Measurements from ENCODE around the gene FBLN2. TPM values are rescaled to one million over a fixed set of nuclear protein-coding genes. Genes with fewer than 3 reads are reported as not detected.

Gene FBLN2
- total RNA-seq, 2 donors from 2014 or later = 12.8 to 318 TPM

DNA sequence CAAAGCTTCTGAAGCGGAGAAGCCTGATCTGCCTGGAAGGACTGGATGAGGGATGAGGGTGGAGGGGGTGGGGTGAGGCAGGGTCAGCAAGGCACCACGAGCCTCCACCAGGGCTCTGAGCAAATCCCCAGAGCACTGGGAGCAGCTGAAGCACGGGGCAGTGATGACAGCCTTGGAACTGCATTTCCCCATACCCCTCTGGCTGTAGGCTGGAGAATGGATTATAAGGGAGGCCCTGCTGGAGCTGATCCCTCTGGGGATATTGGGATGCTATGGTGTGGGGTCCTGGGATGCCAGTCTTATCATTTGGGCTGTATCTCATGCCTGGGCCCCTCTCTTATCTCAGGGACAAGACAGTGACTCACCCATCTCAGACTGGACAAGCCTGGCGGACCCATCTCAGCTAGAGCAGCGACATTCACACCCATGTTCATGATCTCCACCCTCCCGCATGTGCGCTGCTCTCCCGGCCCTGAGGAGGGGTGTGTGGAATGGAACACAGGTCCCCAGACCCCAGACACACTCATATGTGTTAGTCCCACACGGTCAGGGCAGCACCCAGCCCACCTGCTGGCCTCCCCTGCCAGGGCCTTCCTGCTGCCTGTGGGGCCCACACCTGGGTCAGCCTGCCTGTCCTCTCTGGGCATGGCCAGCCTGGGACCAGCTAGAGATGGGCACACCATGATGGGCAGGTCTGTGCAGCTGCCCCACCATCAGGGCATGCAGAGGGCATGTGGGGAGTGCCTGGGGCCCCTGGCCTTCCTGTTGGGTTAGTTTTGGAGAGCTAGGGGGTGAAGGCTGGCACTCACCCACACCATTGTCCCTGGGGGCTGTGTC, 97.1 kb downstream of the FBLN2 start:
- intact Hi-C loops (cut with DNase I) = no loop called here
- TF ChIP-seq, protein P1, sequence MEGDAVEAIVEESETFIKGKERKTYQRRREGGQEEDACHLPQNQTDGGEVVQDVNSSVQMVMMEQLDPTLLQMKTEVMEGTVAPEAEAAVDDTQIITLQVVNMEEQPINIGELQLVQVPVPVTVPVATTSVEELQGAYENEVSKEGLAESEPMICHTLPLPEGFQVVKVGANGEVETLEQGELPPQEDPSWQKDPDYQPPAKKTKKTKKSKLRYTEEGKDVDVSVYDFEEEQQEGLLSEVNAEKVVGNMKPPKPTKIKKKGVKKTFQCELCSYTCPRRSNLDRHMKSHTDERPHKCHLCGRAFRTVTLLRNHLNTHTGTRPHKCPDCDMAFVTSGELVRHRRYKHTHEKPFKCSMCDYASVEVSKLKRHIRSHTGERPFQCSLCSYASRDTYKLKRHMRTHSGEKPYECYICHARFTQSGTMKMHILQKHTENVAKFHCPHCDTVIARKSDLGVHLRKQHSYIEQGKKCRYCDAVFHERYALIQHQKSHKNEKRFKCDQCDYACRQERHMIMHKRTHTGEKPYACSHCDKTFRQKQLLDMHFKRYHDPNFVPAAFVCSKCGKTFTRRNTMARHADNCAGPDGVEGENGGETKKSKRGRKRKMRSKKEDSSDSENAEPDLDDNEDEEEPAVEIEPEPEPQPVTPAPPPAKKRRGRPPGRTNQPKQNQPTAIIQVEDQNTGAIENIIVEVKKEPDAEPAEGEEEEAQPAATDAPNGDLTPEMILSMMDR (IDR thresholded peaks at IDR 0.05) = no peak
- TF ChIP-seq POLR2A (IDR thresholded peaks at IDR 0.05) (no peak), POLR2AphosphoS5 (IDR thresholded peaks at IDR 0.05) (no peak)

DNA sequence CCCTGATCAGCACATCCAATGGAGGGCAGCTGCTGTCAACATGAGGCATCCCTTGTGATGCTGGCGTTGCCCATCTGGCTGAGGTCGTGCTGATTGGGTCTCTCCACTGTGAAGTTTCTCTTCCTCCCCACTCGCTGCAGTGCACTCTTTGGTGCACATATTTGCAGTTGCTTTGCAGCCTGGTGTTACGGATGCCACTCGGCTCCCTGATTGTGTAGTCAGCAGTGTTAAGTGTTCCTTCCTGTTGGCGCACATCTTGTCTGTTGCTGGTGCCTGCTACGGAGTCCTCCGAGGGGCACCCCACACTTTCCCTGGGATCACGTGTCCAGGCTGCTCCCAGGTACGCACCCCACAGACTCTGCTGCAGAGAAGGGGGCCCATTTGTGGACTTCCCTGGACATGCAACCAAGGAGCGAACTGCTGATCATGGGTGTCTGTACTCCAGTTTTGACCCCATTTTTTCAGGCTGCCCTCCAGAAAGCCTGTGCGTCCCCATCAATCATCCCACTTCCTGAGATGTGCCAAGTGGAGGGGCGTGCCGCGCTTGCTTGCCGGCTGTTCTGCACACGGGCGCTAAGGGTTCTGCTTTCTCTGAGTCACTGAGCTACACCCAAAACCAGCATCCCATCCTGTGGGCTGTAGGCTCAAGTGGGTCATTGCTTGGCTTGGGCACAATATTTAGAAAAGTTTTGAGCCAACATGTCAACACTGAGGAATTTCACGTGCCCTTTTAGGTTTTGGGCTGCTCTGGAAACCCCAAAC, 98.6 kb downstream of the FBLN2 start:
- Histone ChIP-seq H3K4me3 (no peak overlapping the region), H3K36me3 (no peaks in the 10 kb centered on the region), H3K4me1 (replicated peaks) (no peaks in the 10 kb centered on the region), H3K27me3 (replicated peaks; ENCODE audit: insufficient read depth) (no peaks in the 10 kb centered on the region), H3K9me3 (no peaks in the 10 kb centered on the region), H3K27ac (no peak overlapping the region)
- no peak for TF ChIP-seq POLR2A (IDR thresholded peaks at IDR 0.05)
- TF ChIP-seq, protein P1 (IDR thresholded peaks at IDR 0.05) = no peak
- TF ChIP-seq POLR2AphosphoS5 (IDR thresholded peaks at IDR 0.05) = no peak
- 37% methylated on average over 19 of the region's 19 CpGs for WGBS
- no peak for DNase-seq (ENCODE audit: low spot score)
- intact Hi-C loops (cut with DNase I) = no loop called here

More for the DNA sequence above, 97.1 kb downstream of the FBLN2 start:
- no peaks in the 10 kb centered on the region for H3K4me1 ChIP-seq (replicated peaks)
- WGBS = 85% methylated on average over 9 of the region's 9 CpGs
- no peak overlapping the region for H3K27ac ChIP-seq
- H3K4me3 ChIP-seq = no peak overlapping the region
- no peaks in the 10 kb centered on the region for H3K27me3 ChIP-seq (replicated peaks; ENCODE audit: insufficient read depth)
- no peaks in the 10 kb centered on the region for H3K36me3 ChIP-seq
- H3K9me3 ChIP-seq = no peaks in the 10 kb centered on the region
- no peak for DNase-seq (ENCODE audit: low spot score)

DNA sequence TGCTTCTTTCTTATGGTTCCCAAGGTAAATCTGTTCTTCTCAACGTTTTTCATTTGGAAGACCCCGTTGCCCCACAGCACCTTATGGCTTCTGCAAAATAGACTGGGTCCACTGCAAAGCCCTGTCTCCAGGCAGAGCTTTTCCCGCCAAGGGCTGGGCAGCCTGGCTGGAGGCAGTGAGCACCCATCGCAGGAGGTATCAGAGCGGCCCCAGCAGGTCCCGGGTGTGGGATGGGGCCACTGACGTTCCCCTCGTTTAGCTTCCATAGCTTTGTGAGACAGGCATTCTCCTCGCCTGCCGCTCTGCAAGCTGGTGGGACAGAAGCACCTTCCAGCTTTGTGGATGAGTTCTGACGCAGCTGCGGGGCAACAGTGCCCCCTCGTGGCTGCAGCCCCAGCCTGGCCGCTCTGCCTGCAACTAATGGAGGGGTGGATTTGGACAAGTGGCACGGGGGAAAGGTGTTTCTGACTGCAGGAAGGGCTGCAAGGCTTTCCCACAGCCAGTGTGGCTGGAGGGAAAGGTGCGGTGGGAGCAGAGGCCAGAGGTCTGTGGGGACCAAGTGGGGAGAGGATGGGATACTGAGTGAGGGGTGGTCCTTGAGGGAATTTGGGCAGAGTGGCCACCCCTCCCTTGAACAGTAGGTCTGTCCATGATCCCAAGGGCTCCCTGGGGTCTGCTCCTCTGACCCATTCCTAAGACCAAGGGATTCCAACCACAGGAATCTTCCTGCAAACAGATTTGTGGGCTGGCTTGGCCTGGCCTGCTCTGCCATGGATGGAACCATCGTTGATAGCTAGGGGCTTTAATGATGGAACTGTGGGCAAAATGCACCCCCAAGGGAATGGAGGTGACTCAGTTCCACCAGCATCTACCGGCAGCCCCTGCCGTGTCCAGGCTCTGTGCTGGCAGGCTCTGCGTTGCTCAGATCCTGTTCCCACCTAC, 99.4 kb downstream of the FBLN2 start:
- peak; percentile 79 for DNase-seq (ENCODE audit: low spot score)
- Histone ChIP-seq H3K9me3 (no peaks in the 10 kb centered on the region), H3K4me1 (replicated peaks) (no peaks in the 10 kb centered on the region), H3K27me3 (replicated peaks; ENCODE audit: insufficient read depth) (no peaks in the 10 kb centered on the region), H3K27ac (no peak overlapping the region), H3K36me3 (no peaks in the 10 kb centered on the region), H3K4me3 (no peak overlapping the region)
- 13% methylated on average over 17 of the region's 20 CpGs for WGBS
- intact Hi-C loops (cut with DNase I) = loop anchor here (1.0 kb wide), 1 partner anchor 152 kb away; no protein-coding TSS in a partner anchor
- peak; percentile 39 for TF ChIP-seq POLR2AphosphoS5 (IDR thresholded peaks at IDR 0.05)
- TF ChIP-seq, protein P1 (IDR thresholded peaks at IDR 0.05) = peak; percentile 96 to 98 (median 98)
- TF ChIP-seq POLR2A (IDR thresholded peaks at IDR 0.05) = no peak

DNA sequence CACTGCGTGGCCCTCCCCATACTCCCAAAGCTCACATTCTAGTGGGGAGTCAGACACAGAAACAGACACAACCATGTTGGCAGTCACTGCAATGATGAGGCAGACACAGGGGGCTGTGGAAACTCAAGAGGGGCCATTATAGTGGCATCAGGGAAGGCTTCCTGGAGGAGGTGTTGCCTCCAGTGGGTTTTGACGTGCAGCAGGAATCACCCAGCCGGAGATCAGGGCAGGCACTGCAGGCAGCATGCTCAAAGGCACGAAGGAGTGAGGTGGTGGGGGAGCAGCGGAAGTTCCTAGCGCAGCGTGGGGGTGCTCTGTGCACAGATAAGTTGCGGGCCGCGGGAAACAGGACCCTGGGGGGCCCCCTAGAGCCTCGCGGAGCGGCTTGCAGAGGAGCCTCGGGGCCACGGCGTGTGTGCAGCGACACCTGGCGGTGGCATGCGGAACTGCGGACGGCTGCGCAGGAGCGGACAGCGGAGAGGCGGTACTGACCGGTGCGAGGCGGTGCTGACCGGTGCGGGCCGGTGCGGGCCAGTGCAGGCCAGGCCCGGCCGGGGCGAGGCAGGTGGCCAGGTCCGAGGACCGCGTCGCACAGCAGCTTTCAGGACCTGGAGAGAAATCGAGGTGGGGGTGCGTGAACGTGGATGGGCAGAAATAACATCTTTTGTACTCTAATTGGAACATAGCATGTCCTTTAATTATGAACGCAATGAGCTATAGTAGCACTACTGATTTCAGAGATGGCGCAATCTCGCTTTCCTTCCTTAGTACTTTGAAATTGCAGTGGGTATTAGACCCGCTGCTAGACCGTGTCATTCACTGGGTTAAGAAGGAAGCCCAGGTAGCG, 101.5 kb downstream of the FBLN2 start:
- TF ChIP-seq POLR2AphosphoS5 (IDR thresholded peaks at IDR 0.05) (peak; percentile 40), POLR2A (IDR thresholded peaks at IDR 0.05) (no peak)
- TF ChIP-seq, protein P1 (IDR thresholded peaks at IDR 0.05) = peak; percentile 96 to 100 (median 100)

More for the DNA sequence above, 101.5 kb downstream of the FBLN2 start:
- no peaks in the 10 kb centered on the region for H3K9me3 ChIP-seq
- intact Hi-C loops (cut with DNase I) = loop anchor here (5.0 to 10.0 kb wide), 2 partner anchors 244 to 558 kb away; no protein-coding TSS in a partner anchor
- H3K27ac ChIP-seq = no peak overlapping the region
- no peak overlapping the region for H3K4me3 ChIP-seq
- H3K36me3 ChIP-seq = no peaks in the 10 kb centered on the region
- H3K4me1 ChIP-seq (replicated peaks) = no peaks in the 10 kb centered on the region
- no peaks in the 10 kb centered on the region for H3K27me3 ChIP-seq (replicated peaks; ENCODE audit: insufficient read depth)
- WGBS = 19% methylated on average over 48 of the region's 48 CpGs
- peak; percentile 49 for DNase-seq (ENCODE audit: low spot score)
